Loucy (cell line): ENCODE results near the gene BANP.
"Not testable (repeated sequence)": the region's sequence is repeated elsewhere in the genome, so short reads cannot be mapped to it uniquely, and the experiment has no call there.

ENCODE experiments used
- H2AFZ ChIP-seq: fragments of 200-600 bp; sonication (generic); 2 replicates; pipeline ENCODE4 v1.6.0; 2016; ENCODE audit warnings: antibody characterized with exemption, mild to moderate bottlenecking, low read length, moderate library complexity
- H3F3A ChIP-seq: fragments of 200-600 bp; 2 replicates; pipeline ENCODE4 v1.6.0; 2016; ENCODE audit warnings: antibody characterized with exemption, low read depth, mild to moderate bottlenecking
- H3K27me3 ChIP-seq: fragments of 200-600 bp; sonication (generic); 2 replicates; pipeline ENCODE4 v1.6.1; 2014; ENCODE audit warnings: low read length, mild to moderate bottlenecking; ENCODE audit not compliant: insufficient read depth, poor library complexity, severe bottlenecking
- H3K36me3 ChIP-seq: fragments of 200-600 bp; sonication (generic); 2 replicates; pipeline ENCODE4 v1.6.1; 2016; ENCODE audit warnings: low read length; ENCODE audit not compliant: insufficient read depth
- H3K4me1 ChIP-seq: fragments of 200-600 bp; sonication (generic); 2 replicates; pipeline ENCODE4 v1.5.1; 2014; ENCODE audit warnings: low read length, mild to moderate bottlenecking; ENCODE audit not compliant: insufficient read depth, poor library complexity, severe bottlenecking
- H3K4me2 ChIP-seq: fragments of 200-600 bp; sonication (generic); 2 replicates; pipeline ENCODE4 v1.6.0; 2014; ENCODE audit warnings: antibody characterized with exemption, low read length, low read depth, mild to moderate bottlenecking; ENCODE audit not compliant: poor library complexity, severe bottlenecking
- H3K4me3 ChIP-seq: fragments of 200-600 bp; sonication (generic); 2 replicates; pipeline ENCODE4 v1.5.1; 2014; ENCODE audit warnings: low read length, mild to moderate bottlenecking, mixed read lengths; ENCODE audit not compliant: poor library complexity, severe bottlenecking
- H3K79me2 ChIP-seq: fragments of 200-600 bp; sonication (generic); 2 replicates; pipeline ENCODE4 v1.6.1; 2014; ENCODE audit warnings: low read length; ENCODE audit not compliant: insufficient read depth
- H3K9ac ChIP-seq: fragments of 200-600 bp; sonication (generic); 2 replicates; pipeline ENCODE4 v1.6.0; 2014; ENCODE audit warnings: mild to moderate bottlenecking, low read depth, low read length, moderate library complexity; ENCODE audit not compliant: poor library complexity, severe bottlenecking
- H3K9me2 ChIP-seq: fragments of 200-600 bp; sonication (generic); replicated peaks from 2 replicates; pipeline ENCODE4 v1.6.1; 2016; ENCODE audit warnings: low read depth, low read length, mixed read lengths
- H3K9me3 ChIP-seq: fragments of 200-600 bp; sonication (generic); 2 replicates; pipeline ENCODE4 v1.6.1; 2014; ENCODE audit warnings: mild to moderate bottlenecking, antibody characterized with exemption, low read length, low read depth; ENCODE audit not compliant: insufficient read depth
- H4K20me1 ChIP-seq: fragments of 200-600 bp; sonication (generic); 2 replicates; pipeline ENCODE4 v1.6.0; 2014; ENCODE audit warnings: antibody characterized with exemption, low read length, mild to moderate bottlenecking; ENCODE audit not compliant: insufficient read depth, poor library complexity, severe bottlenecking
- CTCF ChIP-seq: fragments of 200-600 bp; sonication (generic); conservative IDR thresholded peaks from 2 replicates; pipeline ENCODE4 v1.5.1; 2014; ENCODE audit warnings: mild to moderate bottlenecking, antibody characterized with exemption, low read length
- EZH2phosphoT487 ChIP-seq: fragments of 200-600 bp; IDR thresholded peaks from 2 replicates; pipeline ENCODE4 v1.6.1; 2018; ENCODE audit warnings: antibody characterized with exemption, mild to moderate bottlenecking, moderate library complexity, borderline replicate concordance

Gene BANP

GRCh38 chr16:87936016-87936374 is 15.2 kb upstream of the BANP start:
- H3K9me2 ChIP-seq, H3K4me2 ChIP-seq, H3K4me1 ChIP-seq, H3K4me3 ChIP-seq, H3K79me2 ChIP-seq, H3K36me3 ChIP-seq, H3F3A ChIP-seq, H4K20me1 ChIP-seq, H3K27me3 ChIP-seq, H3K9ac ChIP-seq, H2AFZ ChIP-seq, H3K9me3 ChIP-seq: not testable (repeated sequence)

GRCh38 chr16:87936375-87937230 is 14.6 kb upstream of the BANP start, which contains the start of gene CA5A:
CA5A (minus strand) TSS chr16:87936529; CDS start chr16:87936450, 79 bp downstream.
- no peak within 1 kb of the TSS for H3K9ac ChIP-seq
- H3K79me2 ChIP-seq, result no peaks in the 10 kb centered on the region
- H2AFZ ChIP-seq, result no peak within 1 kb of the TSS
- no peaks in the 10 kb centered on the region for H3K4me1 ChIP-seq
- no peaks in the 10 kb centered on the region for H3F3A ChIP-seq
- H3K4me3 ChIP-seq, result no peak within 1 kb of the TSS
- H3K4me2 ChIP-seq, result no peak within 1 kb of the TSS
- no peaks in the 10 kb centered on the region for H3K27me3 ChIP-seq
- TF ChIP-seq CTCF (no peak), EZH2phosphoT487 (no peak)
- no peaks in the 10 kb centered on the region for H3K9me2 ChIP-seq
- no peaks in the 10 kb centered on the region for H4K20me1 ChIP-seq
- no peaks in the 10 kb centered on the region for H3K36me3 ChIP-seq
- H3K9me3 ChIP-seq, result no peaks in the 10 kb centered on the region

- not testable (repeated sequence) for H3K9me3 ChIP-seq, H3K79me2 ChIP-seq, H3K36me3 ChIP-seq, H4K20me1 ChIP-seq, H3K9ac ChIP-seq, H3K4me1 ChIP-seq, H3F3A ChIP-seq, H2AFZ ChIP-seq, H3K4me3 ChIP-seq, H3K4me2 ChIP-seq, H3K27me3 ChIP-seq, H3K9me2 ChIP-seq
Observed at GRCh38 chr16:87937231-87937542, 14.0 kb upstream of the BANP start.

- Histone ChIP-seq H3K4me1 (no peaks in the 10 kb centered on the region), H3K9me2 (no peaks in the 10 kb centered on the region)
Observed at GRCh38 chr16:87938412-87938949, 12.8 kb upstream of the BANP start.

More at GRCh38 chr16:87938412-87938949, 12.8 kb upstream of the BANP start:
- Histone ChIP-seq H4K20me1 (no peaks in the 10 kb centered on the region), H2AFZ (no peak overlapping the region), H3K4me2 (no peak overlapping the region), H3K9ac (no peak overlapping the region), H3K27me3 (no peaks in the 10 kb centered on the region), H3K79me2 (no peaks in the 10 kb centered on the region), H3K36me3 (no peaks in the 10 kb centered on the region), H3K9me3 (no peaks in the 10 kb centered on the region), H3F3A (no peaks in the 10 kb centered on the region), H3K4me3 (no peak overlapping the region)
- no peak for TF ChIP-seq EZH2phosphoT487
- no peak for TF ChIP-seq CTCF
